MM.1S (cell line): ENCODE measurements around the gene ZBTB2.

ENCODE experiments used
- DNase-seq: peaks from one replicate; pipeline ENCODE4 v3.0.0-alpha.2; 2015
- H2AFZ ChIP-seq: fragments of 300-600 bp; sonication (generic); 2 replicates; pipeline ENCODE4 v1.6.0; 2016; ENCODE audit warnings: antibody characterized with exemption, low read length
- H3F3A ChIP-seq: fragments of 300-600 bp; sonication (generic); 2 replicates; pipeline ENCODE4 v1.6.1; 2016; ENCODE audit warnings: mild to moderate bottlenecking, antibody characterized with exemption, low read length, moderate library complexity, mixed read lengths; ENCODE audit not compliant: insufficient read depth
- H3K27ac ChIP-seq: fragments of 300-600 bp; sonication (generic); 2 replicates; pipeline ENCODE4 v1.5.1; 2016; ENCODE audit warnings: mild to moderate bottlenecking, low read length
- H3K27me3 ChIP-seq: fragments of 300-600 bp; sonication (generic); replicated peaks from 2 replicates; pipeline ENCODE4 v1.6.0; 2016; ENCODE audit warnings: low read length; ENCODE audit not compliant: insufficient read depth
- H3K36me3 ChIP-seq: fragments of 300-600 bp; sonication (generic); replicated peaks from 2 replicates; pipeline ENCODE4 v1.6.1; 2016; ENCODE audit warnings: mild to moderate bottlenecking, low read length, mixed read lengths; ENCODE audit not compliant: insufficient read depth
- H3K4me1 ChIP-seq: fragments of 300-600 bp; sonication (generic); 2 replicates; pipeline ENCODE4 v1.6.1; 2016; ENCODE audit warnings: low read length, mixed read lengths
- H3K4me2 ChIP-seq: fragments of 300-600 bp; sonication (generic); 2 replicates; pipeline ENCODE4 v1.6.0; 2016; ENCODE audit warnings: low read depth, low read length
- H3K4me3 ChIP-seq: fragments of 300-600 bp; sonication (generic); 2 replicates; pipeline ENCODE4 v1.5.1; 2016; ENCODE audit warnings: low read length, mixed read lengths
- H3K79me2 ChIP-seq: fragments of 300-600 bp; sonication (generic); 2 replicates; pipeline ENCODE4 v1.6.1; 2016; ENCODE audit warnings: mixed run types, low read length, mixed read lengths
- H3K9ac ChIP-seq: fragments of 300-600 bp; sonication (generic); 2 replicates; pipeline ENCODE4 v1.6.1; 2016; ENCODE audit warnings: low read length, mixed read lengths
- H3K9me2 ChIP-seq: fragments of 300-600 bp; sonication (generic); replicated peaks from 2 replicates; pipeline ENCODE4 v1.6.1; 2016; ENCODE audit warnings: mild to moderate bottlenecking, low read length, mixed read lengths; ENCODE audit not compliant: insufficient read depth
- H3K9me3 ChIP-seq: fragments of 300-600 bp; sonication (generic); replicated peaks from 2 replicates; pipeline ENCODE4 v1.6.1; 2016; ENCODE audit warnings: mild to moderate bottlenecking, low read length, mixed read lengths; ENCODE audit not compliant: insufficient read depth
- H4K20me1 ChIP-seq: fragments of 300-600 bp; sonication (generic); 2 replicates; pipeline ENCODE4 v1.6.1; 2016; ENCODE audit warnings: mild to moderate bottlenecking, low read length, moderate library complexity, mixed read lengths; ENCODE audit not compliant: insufficient read depth
- CTCF ChIP-seq: fragments of 300-600 bp; sonication (generic); IDR thresholded peaks from 2 replicates; pipeline ENCODE4 v1.5.1; 2016; ENCODE audit warnings: antibody characterized with exemption, low read length, mixed read lengths
- EZH2 ChIP-seq: fragments of 300-600 bp; sonication (generic); optimal IDR thresholded peaks from 2 replicates; pipeline ENCODE3; 2017; ENCODE audit warnings: low read depth, mild to moderate bottlenecking, antibody characterized with exemption, low read length, mixed read lengths
- EZH2phosphoT487 ChIP-seq: fragments of 300-600 bp; sonication (generic); IDR thresholded peaks from 2 replicates; pipeline ENCODE4 v1.6.1; 2018; ENCODE audit warnings: antibody characterized with exemption, low read length

ZBTB2 gene

DNA sequence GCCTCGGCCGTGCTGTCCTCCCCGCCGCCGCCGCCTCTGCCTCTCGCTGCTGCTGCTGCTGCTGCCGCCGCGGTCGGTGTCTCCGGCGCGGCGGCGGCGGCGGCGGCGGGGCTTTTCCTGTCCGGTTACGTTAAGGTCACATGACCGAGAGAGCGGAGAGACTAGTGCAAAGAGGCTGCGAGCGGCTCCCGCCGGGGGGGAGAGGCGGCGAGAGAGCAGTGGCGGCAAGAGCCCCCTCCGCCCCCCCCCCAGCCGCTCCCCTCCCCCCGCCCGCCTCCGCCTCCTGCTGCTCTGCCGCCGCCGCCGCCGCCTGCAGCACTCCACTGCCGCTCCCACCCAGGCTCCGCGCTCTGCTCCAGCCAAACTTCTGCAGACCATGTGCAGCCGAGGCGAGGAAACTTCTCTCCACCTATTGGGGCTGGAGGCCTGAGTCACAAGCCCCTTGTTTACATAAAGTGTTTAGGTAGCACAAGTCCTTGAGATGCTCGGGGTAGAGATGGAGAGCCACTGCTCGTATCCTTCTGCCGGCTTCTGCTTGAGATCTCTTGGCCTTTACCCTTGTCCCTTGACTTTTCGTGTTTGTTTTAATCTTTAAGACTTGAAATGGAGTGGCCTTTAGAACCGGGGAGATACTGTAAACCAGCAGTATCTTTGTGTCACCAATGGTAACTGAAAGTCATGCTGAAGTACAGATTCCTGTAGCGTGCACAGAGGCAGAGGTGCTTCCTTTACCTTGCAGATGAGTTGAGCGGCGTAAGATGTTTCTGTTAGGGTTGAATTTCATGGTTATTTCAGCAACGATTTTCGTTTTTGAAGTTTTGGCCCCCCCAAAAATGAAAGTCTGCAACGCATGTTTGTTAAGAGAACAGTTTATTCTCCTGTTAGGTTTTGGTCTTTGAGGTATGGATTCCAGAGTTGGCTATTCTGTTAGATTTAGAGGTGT lies at the start of gene ZBTB2:
Gene ZBTB2, minus strand, starts transcription at position 89 of the 943 bp plus-strand sequence. CDS start 17,922 bp downstream, outside the sequence.
- H3K79me2 ChIP-seq = peaks cover 72% of the 10 kb centered on the region
- H3K27ac ChIP-seq = peak within 1 kb of the TSS; percentile 93
- peaks cover 5% of the 10 kb centered on the region; the same call in 1 of the 2 replicates for H3K4me1 ChIP-seq
- peak within 1 kb of the TSS; percentile 68 for H3K4me3 ChIP-seq
- peak within 1 kb of the TSS; percentile 87 for H3K4me2 ChIP-seq
- peaks cover 25% of the 10 kb centered on the region for H3F3A ChIP-seq
- no peaks in the 10 kb centered on the region for H3K9me3 ChIP-seq
- TF ChIP-seq EZH2phosphoT487 (no peak), EZH2 (no peak), CTCF (no peak)
- no peaks in the 10 kb centered on the region for H3K27me3 ChIP-seq
- H2AFZ ChIP-seq = no peak within 1 kb of the TSS
- peak; percentile 49 for DNase-seq
- H3K36me3 ChIP-seq = no peaks in the 10 kb centered on the region
- peak within 1 kb of the TSS; percentile 91 for H3K9ac ChIP-seq
- no peaks in the 10 kb centered on the region for H3K9me2 ChIP-seq
- H4K20me1 ChIP-seq = no peaks in the 10 kb centered on the region

GRCh38 chr6:151440930-151441329 lies 49.6 kb upstream of the ZBTB2 start:
- Histone ChIP-seq H3K27me3 (no peaks in the 10 kb centered on the region), H3K79me2 (peaks cover 34% of the 10 kb centered on the region), H3K9me3 (no peaks in the 10 kb centered on the region), H3K9ac (peak overlapping the region; percentile 35; the same call in 1 of the 2 replicates), H3K4me3 (peak overlapping the region; percentile 42; the same call in 1 of the 2 replicates), H3K4me2 (peak overlapping the region; percentile 82), H3K9me2 (no peaks in the 10 kb centered on the region), H3K27ac (peak overlapping the region; percentile 66; the same call in 1 of the 2 replicates), H4K20me1 (no peaks in the 10 kb centered on the region), H2AFZ (no peak overlapping the region), H3K36me3 (no peaks in the 10 kb centered on the region), H3K4me1 (no peaks in the 10 kb centered on the region), H3F3A (0 out of 2 replicates have a peak, but pooled peaks cover 6% of the 10 kb centered on the region)
- peak; percentile 38 for DNase-seq
- no peak for TF ChIP-seq EZH2phosphoT487
- TF ChIP-seq EZH2 = no peak
- peak; percentile 41 for TF ChIP-seq CTCF

- 0 out of 2 replicates have a peak, but pooled peaks cover 6% of the 10 kb centered on the region for H3F3A ChIP-seq
- no peaks in the 10 kb centered on the region for H4K20me1 ChIP-seq
- no peaks in the 10 kb centered on the region for H3K4me1 ChIP-seq
- peak; percentile 47 for DNase-seq
- no peaks in the 10 kb centered on the region for H3K9me3 ChIP-seq
- H3K4me3 ChIP-seq = peak overlapping the region; percentile 42; the same call in 1 of the 2 replicates
- no peaks in the 10 kb centered on the region for H3K27me3 ChIP-seq
- peak overlapping the region; percentile 35; the same call in 1 of the 2 replicates for H3K9ac ChIP-seq
- TF ChIP-seq CTCF (no peak), EZH2 (no peak), EZH2phosphoT487 (no peak)
- no peaks in the 10 kb centered on the region for H3K9me2 ChIP-seq
- peaks cover 34% of the 10 kb centered on the region for H3K79me2 ChIP-seq
- no peaks in the 10 kb centered on the region for H3K36me3 ChIP-seq
- H2AFZ ChIP-seq = no peak overlapping the region
- H3K27ac ChIP-seq = peak overlapping the region; percentile 66; the same call in 1 of the 2 replicates
- peak overlapping the region; percentile 82 for H3K4me2 ChIP-seq
These were observed 49.1 kb upstream of the ZBTB2 start for GRCh38 chr6:151440498-151440897.
